Aorta (tissue), 5 donors: ENCODE results near the gene ERP44. TPM values are rescaled to one million over a fixed set of nuclear protein-coding genes. Genes with fewer than 3 reads are reported as not detected.
A peak's percentile ranks its signal among the peaks of the same experiment; 100 is the strongest.

ENCODE experiments used
- ATAC-seq: fragments of 200-7000 bp; cut with Tn5 transposase; one replicate; pipeline ENCODE4 v1.9.1; 2022; ENCODE audit warnings: moderate library complexity; ENCODE audit not compliant: low FRiP score
- DNase-seq, 2 donors: peaks; one replicate each; pipeline ENCODE4 v3.0.0-alpha.2; 2020
- H3K27ac ChIP-seq, 2 donors: one replicate each; pipeline ENCODE4 v1.5.1; 2013; ENCODE audit warnings: low read length in 2 of 2, mild to moderate bottlenecking in 2 of 2, moderate library complexity in 2 of 2, control low read depth in 1 of 2, inconsistent platforms in 1 of 2, low read depth in 1 of 2
- H3K27me3 ChIP-seq, 2 donors: one replicate each; pipeline ENCODE4 v1.6.1; 2013; ENCODE audit warnings: control low read depth in 1 of 2, low read length in 1 of 2, mild to moderate bottlenecking in 1 of 2, moderate library complexity in 1 of 2; ENCODE audit not compliant: insufficient read depth in 2 of 2, control insufficient read depth in 1 of 2
- H3K36me3 ChIP-seq, 2 donors: one replicate each; pipeline ENCODE4 v1.6.1; 2013; ENCODE audit warnings: control low read depth in 1 of 2, low read length in 1 of 2, mild to moderate bottlenecking in 1 of 2; ENCODE audit not compliant: insufficient read depth in 2 of 2, control insufficient read depth in 1 of 2
- H3K4me1 ChIP-seq, 2 donors: one replicate each; pipeline ENCODE4 v1.6.1; 2013; ENCODE audit warnings: low read length in 2 of 2, control low read depth in 1 of 2, mild to moderate bottlenecking in 1 of 2, moderate library complexity in 1 of 2; ENCODE audit not compliant: insufficient read depth in 2 of 2, control insufficient read depth in 1 of 2
- H3K4me3 ChIP-seq, 2 donors: one replicate each; pipeline ENCODE4 v1.5.1; 2013; ENCODE audit warnings: low read length in 2 of 2, control low read depth in 1 of 2, mild to moderate bottlenecking in 1 of 2
- H3K9me3 ChIP-seq: one replicate; pipeline ENCODE4 v1.6.1; 2013; ENCODE audit warnings: mild to moderate bottlenecking, low read length; ENCODE audit not compliant: control insufficient read depth
- WGBS, 2 donors: extraction: QIAGEN DNeasy Blood & Tissue Kit; methylation state at CpG; one replicate each; pipeline ENCODE4 v1.1.7; 2013; 5-methylcytosine and 5-hydroxymethylcytosine counted together
- intact Hi-C, 2 donors: fragments of 100-400 bp; cut with DNase I; formaldehyde crosslinking; loops; one replicate each; pipeline versions ENCODE4 v1.14.2 to v1.15.0; 2022
- polyA plus RNA-seq, 2 donors: library from polyadenylated mRNA; stranded (reverse); fragments of 200-250 nt; gene quantifications; one replicate each; pipeline ENCODE4 v1.2.3, GENCODE V29; 2013
- total RNA-seq, 2 donors: library from RNA; stranded (reverse); fragmentation: NEBNext Ultra II Directional; extraction: Animal tissue kit (Norgen Biotek cat#: 25700); gene quantifications; one replicate each; pipeline ENCODE4 v1.2.1, GENCODE V29; 2021
- donor health status: healthy with polysubstance abuse.
- donor health status: Bipolar disorder and iron deficiency.
- donor health status: DM: no; HTN: no; CAD: no.
- donor health status: DM: no; HTN: no; CAD: no.
- donor health status: DM: yes; HTN: yes; CAD: no.

Gene ERP44
- total and polyA plus RNA-seq, 4 donors, result 10.5 to 19.1 (median 16.8) TPM

GRCh38 chr9:100131216-100131615 lies 32.4 kb upstream of the ERP44 start:
- intact Hi-C loops, result no loop called here
- 45 to 51% methylated on average over 1 of the region's 1 CpG for WGBS, 2 donors
- no peak for ATAC-seq
- Histone ChIP-seq H3K27me3 (no peaks in the 10 kb centered on the region), H3K4me3 (no peak overlapping the region), H3K4me1 (no peaks in the 10 kb centered on the region), H3K27ac (no peak overlapping the region), H3K36me3 (no peaks in the 10 kb centered on the region), H3K9me3 (no peaks in the 10 kb centered on the region)
- no peak for DNase-seq

- no peak for DNase-seq
- no peak overlapping the region for H3K4me3 ChIP-seq
- H3K27ac ChIP-seq, result no peak overlapping the region
- intact Hi-C loops, result loop anchor here in 1 of 2 donors (10.0 kb wide), 1 partner anchor 65 kb away; no protein-coding TSS in a partner anchor
- H3K4me1 ChIP-seq, result no peaks in the 10 kb centered on the region
- ATAC-seq, result no peak
- H3K36me3 ChIP-seq, result no peaks in the 10 kb centered on the region
- H3K27me3 ChIP-seq, result no peaks in the 10 kb centered on the region
- H3K9me3 ChIP-seq, result no peaks in the 10 kb centered on the region
These were observed 31.0 kb upstream of the ERP44 start for GRCh38 chr9:100129772-100130171.

DNA sequence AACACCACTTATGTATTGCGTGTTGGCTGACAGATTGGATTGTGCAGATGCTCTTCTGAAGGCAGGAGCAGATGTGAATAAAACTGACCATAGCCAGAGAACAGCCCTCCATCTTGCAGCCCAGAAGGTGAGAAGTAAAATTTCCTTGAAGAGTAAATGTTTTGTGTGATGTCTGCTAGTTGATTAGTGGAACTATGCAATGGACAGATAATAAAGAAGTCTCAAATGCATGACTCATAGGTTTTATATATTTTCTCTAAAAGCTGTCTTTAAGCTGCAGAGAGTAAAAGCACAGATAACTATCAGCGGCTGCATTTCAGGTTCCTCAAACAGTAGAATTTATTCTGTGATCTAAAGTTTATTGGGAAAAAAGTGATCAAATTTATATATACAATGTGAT lies 27.6 kb upstream of the ERP44 start:
- Histone ChIP-seq H3K4me3 (no peak overlapping the region), H3K9me3 (no peaks in the 10 kb centered on the region), H3K27me3 (no peaks in the 10 kb centered on the region), H3K27ac (no peak overlapping the region), H3K4me1 (no peaks in the 10 kb centered on the region), H3K36me3 (no peaks in the 10 kb centered on the region)
- ATAC-seq, result no peak
- WGBS, 2 donors, result 96 to 100% methylated on average over 2 of the region's 2 CpGs
- no peak for DNase-seq
- intact Hi-C loops, result loop anchor here in 1 of 2 donors (10.0 kb wide), 1 partner anchor 62 kb away; no protein-coding TSS in a partner anchor

- 95 to 97% methylated on average over 2 of the region's 2 CpGs for WGBS, 2 donors
- Histone ChIP-seq H3K4me1 (no peaks in the 10 kb centered on the region), H3K36me3 (no peaks in the 10 kb centered on the region), H3K9me3 (no peaks in the 10 kb centered on the region), H3K27ac (no peak overlapping the region), H3K27me3 (no peaks in the 10 kb centered on the region), H3K4me3 (no peak overlapping the region)
- no peak for ATAC-seq
- no peak for DNase-seq
- intact Hi-C loops, result loop anchor here in 1 of 2 donors (10.0 kb wide), 1 partner anchor 61 kb away; no protein-coding TSS in a partner anchor
These were observed 27.1 kb upstream of the ERP44 start for GRCh38 chr9:100125910-100126309.

DNA sequence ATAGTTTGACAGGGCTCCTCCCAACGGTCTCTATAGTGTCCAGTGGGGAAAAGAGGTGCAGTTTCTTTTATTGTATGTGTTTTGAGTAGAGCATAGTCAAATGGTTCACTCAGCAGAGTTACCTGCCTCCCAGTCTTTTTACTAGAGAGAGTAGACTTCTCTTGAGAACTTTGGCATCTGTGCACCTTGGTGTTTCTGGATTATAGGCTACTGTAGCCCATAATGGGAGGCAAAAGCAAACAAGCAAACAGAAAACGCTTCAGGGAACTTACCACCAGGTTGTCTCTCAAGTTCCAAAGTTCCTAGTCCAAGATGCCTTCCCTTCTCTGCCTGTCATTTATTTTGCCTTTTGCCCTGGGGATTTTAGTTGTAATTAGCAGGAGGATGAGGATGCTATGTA lies 26.4 kb upstream of the ERP44 start:
- intact Hi-C loops, result loop anchor here in 1 of 2 donors (10.0 kb wide), 1 partner anchor 60 kb away; no protein-coding TSS in a partner anchor
- H3K27me3 ChIP-seq, result no peaks in the 10 kb centered on the region
- no peak overlapping the region for H3K27ac ChIP-seq
- 89 to 90% methylated on average over 2 of the region's 2 CpGs for WGBS, 2 donors
- no peaks in the 10 kb centered on the region for H3K4me1 ChIP-seq
- no peak for DNase-seq
- peaks cover 0 to 3% of the 10 kb centered on the region in 2 donors for H3K36me3 ChIP-seq
- no peaks in the 10 kb centered on the region for H3K9me3 ChIP-seq
- no peak for ATAC-seq
- no peak overlapping the region for H3K4me3 ChIP-seq

DNA sequence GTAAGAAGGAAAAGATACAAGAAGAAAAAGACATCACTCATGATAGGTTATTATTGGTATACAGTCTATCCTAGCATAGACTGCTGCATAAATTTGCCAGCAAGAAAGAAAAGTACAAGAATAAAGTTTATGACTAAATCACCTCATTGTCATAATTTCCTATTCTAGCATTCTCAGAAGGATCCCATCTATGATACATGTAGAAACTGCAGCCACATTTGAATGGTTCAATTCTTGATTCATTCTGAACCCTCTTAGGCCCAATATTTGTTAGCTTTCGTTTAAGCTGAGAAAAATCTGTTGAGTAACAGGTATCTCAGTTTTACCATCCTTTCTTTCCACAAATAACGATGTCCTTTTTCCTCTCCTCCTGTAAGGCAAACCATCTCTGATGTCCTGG lies 21.5 kb upstream of the ERP44 start:
- H3K27ac ChIP-seq, result no peak overlapping the region
- DNase-seq (no peak), ATAC-seq (no peak)
- H3K36me3 ChIP-seq, result peaks cover 0 to 3% of the 10 kb centered on the region in 2 donors
- H3K4me1 ChIP-seq, result no peaks in the 10 kb centered on the region
- H3K27me3 ChIP-seq, result no peaks in the 10 kb centered on the region
- 96 to 98% methylated on average over 2 of the region's 2 CpGs for WGBS, 2 donors
- H3K4me3 ChIP-seq, result no peak overlapping the region
- no peaks in the 10 kb centered on the region for H3K9me3 ChIP-seq
- intact Hi-C loops, result loop anchor here in 1 of 2 donors (10.0 kb wide), 1 partner anchor 55 kb away; no protein-coding TSS in a partner anchor

DNA sequence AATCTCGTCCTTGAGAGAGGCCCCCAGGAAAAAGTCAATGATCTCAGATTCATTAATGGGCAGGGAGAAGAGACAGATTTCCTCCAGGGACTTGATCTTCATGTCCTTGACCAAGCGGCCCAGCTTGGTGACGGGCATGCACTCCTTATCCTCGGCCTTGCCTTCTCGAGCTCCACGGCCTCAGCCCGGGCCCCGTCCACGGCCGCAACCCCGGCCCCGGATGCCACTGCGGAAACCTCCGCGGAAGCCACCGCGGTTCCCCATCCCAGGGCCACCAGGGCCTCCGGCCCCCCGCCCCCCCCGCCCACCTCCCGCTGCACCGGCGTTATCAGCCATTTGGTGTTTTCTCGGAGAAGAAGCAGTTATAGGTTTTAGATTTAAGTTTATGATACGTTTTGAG lies 18.5 kb upstream of the ERP44 start:
- Histone ChIP-seq H3K27me3 (no peaks in the 10 kb centered on the region), H3K36me3 (peaks cover 0 to 3% of the 10 kb centered on the region in 2 donors), H3K9me3 (no peaks in the 10 kb centered on the region), H3K4me3 (no peak overlapping the region), H3K4me1 (no peaks in the 10 kb centered on the region), H3K27ac (no peak overlapping the region)
- ATAC-seq (no peak), DNase-seq (no peak)
- WGBS, 2 donors, result 95 to 97% methylated on average over 25 of the region's 25 CpGs
- intact Hi-C loops, result no loop called here

- Histone ChIP-seq H3K36me3 (no peaks in the 10 kb centered on the region), H3K27ac (no peak overlapping the region), H3K4me1 (no peaks in the 10 kb centered on the region), H3K27me3 (no peaks in the 10 kb centered on the region), H3K4me3 (no peak overlapping the region), H3K9me3 (no peaks in the 10 kb centered on the region)
- DNase-seq (no peak), ATAC-seq (no peak)
- intact Hi-C loops, result no loop called here
- WGBS, 2 donors, result 95 to 98% methylated on average over 2 of the region's 2 CpGs
These were observed 14.0 kb upstream of the ERP44 start for GRCh38 chr9:100112677-100113336.

DNA sequence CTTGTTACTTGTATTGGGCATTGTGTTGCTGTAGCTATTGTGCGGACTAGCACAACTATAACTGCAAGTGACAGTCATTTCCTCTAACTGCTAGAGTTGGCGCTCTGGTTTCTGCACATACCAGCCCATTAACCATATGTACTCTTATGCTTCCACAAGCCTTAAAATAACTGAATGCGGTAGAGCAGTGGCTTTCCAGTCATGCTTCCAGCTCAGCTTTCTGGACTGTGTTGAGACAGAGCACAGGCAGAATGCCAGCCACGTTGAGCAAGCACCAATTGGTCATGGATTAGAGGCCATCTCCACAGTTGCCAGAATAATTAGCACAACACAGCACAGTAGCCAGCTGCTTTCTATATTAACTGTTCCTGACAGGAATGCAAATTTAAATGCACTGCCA lies 12.4 kb upstream of the ERP44 start:
- intact Hi-C loops, result no loop called here
- no peak overlapping the region for H3K27ac ChIP-seq
- H3K4me3 ChIP-seq, result no peak overlapping the region
- H3K36me3 ChIP-seq, result peaks cover 0 to 5% of the 10 kb centered on the region in 2 donors
- DNase-seq, result peak; percentile 90 to 94
- no peaks in the 10 kb centered on the region for H3K9me3 ChIP-seq
- ATAC-seq, result peak; percentile 84
- no peaks in the 10 kb centered on the region for H3K27me3 ChIP-seq
- no peaks in the 10 kb centered on the region for H3K4me1 ChIP-seq
- WGBS, 2 donors, result 7 to 11% methylated on average over 4 of the region's 4 CpGs
